GM21367 (cell line): Measurements from ENCODE around the gene ARHGAP26.

Experiments
- ATAC-seq: cut with Tn5 transposase; IDR thresholded peaks from one replicate; pipeline ENCODE4 v1.9.1; 2021; ENCODE audit not compliant: unreplicated experiment

ARHGAP26 gene

DNA sequence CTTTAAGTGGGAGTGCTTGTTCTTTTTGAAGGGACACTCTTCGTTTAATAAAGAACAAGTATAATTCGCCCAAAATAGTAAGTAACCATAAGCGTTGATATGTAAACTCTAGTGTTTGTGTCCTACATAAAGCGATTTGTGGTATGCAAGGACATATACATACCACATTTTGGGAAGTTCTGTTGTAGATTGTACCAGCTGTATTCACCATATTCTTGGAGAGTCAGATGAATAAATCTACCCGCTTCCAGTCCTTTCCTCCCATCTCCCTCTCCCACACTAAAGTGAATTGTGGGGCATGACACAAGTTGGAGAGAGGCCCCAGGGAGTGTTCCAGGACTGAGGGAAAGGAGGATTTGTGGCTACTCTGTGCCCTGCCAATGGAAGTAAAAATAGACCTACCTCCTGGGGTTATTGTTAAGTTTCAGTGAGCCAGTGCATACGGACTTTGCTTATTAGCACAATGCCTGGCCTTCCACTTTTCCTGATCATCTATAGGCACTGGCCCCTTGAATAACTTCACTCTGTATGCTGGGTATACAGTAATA, 40.6 kb downstream of the ARHGAP26 start:
- no peak for ATAC-seq

DNA sequence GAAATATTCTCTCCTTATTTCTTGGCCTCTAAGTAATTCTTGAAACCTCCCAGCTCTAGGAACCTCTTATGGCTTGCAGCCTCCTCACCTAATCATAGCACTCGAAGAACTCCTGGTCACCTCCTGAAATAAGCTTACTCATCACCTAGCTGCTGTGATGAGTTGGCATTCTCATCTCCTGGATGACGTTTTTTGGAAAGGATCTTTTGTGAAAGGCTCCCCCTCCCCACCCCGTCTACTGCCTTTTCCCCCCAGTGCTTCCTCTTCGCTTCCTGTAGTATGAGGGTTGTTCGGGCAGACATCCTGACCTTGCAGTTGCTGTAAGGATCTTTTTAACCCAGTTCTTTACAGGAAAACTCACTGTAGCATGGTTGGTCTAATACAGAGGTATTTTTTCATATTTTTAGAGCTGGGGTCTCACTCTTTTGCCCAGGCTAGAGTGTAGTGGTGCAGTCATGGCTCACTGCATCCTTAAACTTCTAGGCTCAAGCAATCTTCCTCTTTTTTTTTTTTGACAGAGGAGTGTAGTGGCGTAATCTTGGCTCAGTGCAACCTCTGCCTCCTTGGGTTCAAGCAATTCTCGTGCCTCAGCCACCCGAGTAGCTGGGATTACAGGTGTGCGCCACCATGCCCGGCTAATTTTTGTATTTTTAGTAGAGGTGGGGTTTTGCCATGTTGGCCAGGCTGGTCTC, 41.8 kb downstream of the ARHGAP26 start:
- no peak for ATAC-seq

DNA sequence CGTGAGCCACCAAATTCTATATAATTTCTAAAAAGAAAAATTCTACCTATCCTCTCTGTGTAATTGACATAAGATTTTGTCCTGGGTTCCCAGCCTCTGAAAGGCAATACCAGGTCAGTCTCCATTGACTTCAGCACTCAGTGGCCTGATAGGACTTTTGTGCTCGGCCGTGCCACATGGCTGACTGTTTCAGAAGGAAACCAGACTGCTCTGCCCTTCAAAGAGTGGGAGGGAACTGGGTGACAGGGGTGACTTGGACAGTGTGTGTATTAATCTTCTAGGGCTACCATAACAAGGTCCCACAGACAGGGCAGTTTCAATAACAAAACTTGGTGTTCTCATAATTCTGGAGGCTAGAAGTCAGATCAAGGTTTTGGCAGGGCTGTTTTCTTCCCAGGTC, 43.0 kb downstream of the ARHGAP26 start:
- no peak for ATAC-seq

DNA sequence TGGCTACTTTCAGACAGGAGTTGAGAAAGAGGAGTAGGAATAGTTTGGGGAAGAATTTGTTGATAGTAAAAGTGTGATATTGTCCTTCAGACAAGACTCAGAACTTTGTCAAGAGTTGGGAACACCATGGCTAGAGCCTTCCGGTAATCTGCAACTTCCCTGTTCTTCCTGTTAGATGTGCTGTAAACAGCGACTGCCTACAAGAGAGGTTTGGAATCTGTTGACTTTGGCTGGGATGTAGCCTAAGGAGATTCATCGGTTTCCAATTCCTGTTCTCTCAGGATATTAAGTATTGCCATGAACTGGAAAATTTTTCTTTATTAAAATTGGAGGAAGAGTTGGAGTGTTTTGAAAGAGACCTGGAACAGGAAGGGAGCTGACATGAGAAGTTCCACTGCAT, 43.9 kb downstream of the ARHGAP26 start:
- ATAC-seq, result no peak

DNA sequence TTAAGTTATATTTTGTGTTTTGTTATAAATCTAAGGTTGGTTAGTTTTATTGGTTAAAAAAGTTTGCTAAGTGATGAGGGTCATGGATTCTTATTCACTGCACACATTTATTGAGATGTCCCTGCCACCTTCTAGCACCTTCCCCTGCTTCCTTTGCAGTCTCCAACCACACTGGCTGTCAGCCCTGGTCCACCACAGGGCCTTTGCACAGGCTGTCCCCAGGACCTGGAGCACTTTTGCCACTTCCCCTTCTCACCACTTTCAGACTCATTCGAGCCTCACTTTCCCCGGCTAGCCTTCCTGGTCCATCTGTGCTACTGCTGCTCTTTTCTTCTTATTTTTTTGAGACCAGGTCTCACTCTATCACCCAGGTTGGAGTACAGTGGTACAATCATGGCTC, 45.3 kb downstream of the ARHGAP26 start:
- ATAC-seq, result no peak

DNA sequence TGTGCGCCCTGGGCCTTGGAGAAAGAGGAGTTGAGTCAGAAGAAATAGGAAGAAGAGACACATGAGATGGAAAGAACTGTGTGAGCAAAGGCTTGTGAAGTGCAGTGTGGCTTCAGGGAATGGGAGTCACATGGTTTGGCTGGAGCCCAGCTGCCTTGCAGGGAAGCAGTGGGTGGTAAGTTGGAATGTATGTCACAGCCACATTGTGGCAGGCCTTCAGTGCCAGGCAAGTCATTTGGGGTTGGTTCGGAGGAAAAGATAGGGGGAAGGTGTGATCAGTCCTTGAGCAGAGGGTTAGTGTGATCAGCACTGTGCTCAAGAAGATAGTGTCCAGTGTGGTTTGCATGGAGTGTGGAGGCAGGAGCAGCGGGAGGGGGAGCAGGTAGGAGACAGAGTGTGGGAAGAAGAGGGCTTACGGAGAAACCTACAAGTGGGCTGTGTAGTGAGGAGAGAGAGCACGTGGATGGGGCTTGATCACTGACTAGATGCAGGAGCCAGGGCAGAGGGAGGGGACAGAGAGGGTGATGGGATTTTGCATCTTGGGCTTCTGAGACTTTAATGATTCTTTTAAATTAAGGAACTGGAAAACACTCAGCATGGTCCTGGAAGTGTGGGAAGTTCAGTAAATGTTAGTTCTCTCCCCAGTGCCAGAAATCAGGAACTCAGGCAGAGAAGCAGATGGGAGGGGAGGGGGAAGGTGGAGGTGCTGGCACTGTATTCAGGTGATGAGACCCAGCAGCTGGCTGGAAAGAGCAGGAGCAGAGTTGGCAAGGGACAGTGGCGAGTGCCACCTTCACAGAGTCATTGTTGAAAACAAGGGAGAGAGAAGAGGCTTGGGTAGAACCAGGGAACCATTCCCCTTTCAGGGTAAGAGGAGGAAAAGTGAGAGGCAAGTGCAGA, 46.6 kb downstream of the ARHGAP26 start:
- ATAC-seq, result no peak

DNA sequence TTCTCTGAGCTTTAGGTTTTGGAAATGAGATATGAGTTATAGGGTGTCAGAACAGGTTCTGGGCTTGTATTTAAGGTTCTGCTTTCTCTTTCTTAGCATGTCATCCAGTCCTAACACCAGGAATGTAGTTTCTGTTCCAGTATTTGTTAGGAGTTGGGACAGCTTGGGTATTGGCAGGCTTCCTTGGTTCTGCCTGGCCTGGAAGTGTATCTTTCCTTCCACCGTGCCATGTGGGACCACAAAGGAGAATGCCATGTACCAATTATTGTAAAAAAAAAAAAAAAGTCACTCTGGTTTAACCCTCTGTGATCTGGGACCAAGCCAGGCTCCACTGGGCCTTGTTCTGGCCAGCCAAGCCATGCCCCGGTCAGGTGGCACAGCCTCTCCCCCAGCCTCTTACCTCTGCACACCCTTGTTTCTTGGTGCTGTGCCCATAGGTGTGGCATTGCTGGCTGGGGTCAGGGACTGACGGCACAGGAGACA, 47.8 kb downstream of the ARHGAP26 start:
- no peak for ATAC-seq

DNA sequence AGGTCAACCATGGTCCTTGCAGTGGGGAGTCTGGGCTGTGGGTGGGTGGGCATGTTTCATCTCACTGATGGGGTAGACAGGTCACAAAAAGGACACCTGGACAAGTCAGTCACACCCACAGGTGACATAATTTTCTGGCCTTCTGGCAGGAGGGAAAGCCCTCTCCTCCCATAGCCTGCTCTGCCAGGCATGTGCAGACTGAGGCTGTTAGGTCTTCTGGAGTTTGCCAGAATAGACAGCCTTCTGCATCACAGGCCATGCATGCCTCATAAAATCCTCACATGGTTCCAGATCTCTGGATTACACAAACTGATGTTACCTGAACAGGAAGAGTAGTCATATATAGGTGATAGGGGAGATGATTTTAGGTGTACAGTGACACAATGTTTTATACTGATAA, 49.1 kb downstream of the ARHGAP26 start:
- ATAC-seq, result no peak

DNA sequence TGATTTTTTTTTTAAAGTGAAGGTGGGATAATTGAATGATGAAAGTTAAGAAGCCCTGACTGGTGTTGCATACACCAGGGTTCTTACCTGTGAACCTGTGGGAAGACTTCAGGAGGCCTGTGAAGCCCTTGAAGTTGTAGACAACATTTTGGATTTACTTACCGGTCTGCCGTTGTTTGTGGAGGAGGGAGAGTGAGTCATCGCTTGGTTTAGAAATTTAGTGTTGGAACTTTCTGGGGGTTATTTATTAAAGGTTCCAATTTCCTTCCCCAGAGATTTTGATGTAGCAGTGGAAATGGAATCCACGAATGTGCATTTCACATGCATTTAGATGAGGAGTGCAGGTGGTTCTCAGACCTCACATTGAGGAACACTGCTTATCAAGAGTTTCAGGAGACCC, 49.6 kb downstream of the ARHGAP26 start:
- no peak for ATAC-seq

DNA sequence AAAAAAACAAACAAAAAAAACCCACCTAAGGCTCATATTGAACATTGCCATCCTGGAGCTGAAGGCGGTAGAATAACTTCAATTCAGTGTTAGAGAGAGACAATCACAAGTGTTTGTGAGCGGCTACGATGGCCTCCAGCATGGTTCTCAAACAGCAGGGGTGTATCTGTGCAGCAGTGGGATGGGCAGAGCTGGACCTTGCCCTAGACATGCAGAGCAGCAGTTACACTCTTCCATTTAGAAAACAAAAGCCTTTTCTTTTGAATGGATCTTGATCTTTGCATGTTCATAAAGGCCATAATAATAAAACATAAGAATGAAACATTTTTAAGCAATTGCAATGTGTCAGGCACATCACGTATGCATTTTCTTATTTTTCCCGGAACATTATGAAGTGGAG, 50.3 kb downstream of the ARHGAP26 start:
- no peak for ATAC-seq

DNA sequence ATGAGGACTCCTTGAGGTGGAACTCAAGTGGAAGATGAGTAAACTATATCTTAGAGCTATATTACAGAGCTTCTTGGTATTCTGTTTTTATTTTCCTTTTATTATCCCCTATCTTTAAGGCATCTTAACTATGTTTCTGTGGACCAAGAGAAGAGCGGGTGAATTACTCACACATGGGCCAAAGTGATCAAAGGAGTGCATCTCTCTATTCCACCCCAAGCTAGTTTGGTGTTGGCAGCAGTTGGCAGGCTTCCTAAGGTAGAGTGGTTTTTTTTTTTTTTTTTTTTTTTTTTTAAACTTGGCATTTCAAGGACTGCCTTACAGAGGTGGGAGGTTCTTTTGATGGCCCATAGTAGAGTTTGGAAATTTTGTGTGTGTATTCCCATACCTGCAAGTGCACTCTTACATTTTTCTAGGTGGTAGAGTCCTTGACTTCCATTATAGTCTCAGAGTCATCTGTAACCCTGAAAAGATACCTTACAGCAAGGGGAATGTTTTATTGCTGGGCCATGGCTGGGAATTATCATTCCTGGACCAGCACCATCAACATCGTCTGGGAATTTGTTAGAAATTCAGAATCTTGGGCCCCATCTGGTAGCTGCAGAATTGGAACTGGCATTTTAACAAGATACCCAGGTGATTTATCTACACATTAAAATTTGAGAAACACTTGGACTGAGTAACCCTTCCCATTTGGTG, 51.0 kb downstream of the ARHGAP26 start:
- ATAC-seq, result no peak

DNA sequence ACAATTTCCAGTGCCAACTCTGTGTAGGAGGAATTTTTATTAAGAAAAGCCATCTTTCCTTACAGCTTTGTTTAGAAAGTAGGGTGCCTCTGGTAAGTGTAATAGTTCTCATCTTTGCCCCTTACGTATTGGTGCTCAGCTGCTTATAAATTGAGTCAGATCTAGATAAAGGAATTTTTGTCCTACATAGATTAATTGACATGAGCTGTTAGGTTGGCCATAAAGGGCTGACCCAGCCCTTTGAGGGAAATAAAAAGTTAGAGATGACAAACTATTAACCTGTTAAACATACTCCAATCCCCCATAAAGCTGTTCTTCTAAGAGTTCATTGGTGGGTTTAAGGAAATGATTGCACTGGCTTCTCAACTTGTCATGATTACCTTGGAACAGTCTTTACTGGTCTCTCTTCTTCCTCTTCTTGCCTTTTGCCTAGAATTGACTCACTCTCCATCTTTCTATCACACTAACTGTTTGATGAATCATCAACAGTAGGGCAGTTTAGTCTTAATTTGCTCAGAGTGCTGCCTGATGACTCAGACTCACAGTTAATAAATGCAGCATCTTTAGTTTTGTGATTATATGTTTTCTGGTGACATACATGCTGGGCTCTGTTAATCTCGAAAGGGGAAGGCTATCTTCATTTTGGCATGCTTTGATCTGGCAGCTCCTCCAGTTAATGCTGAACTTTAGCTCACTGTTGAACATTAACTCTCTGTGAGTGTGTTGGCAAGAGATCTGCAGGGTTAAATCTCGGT, 51.7 kb downstream of the ARHGAP26 start:
- ATAC-seq, result no peak

DNA sequence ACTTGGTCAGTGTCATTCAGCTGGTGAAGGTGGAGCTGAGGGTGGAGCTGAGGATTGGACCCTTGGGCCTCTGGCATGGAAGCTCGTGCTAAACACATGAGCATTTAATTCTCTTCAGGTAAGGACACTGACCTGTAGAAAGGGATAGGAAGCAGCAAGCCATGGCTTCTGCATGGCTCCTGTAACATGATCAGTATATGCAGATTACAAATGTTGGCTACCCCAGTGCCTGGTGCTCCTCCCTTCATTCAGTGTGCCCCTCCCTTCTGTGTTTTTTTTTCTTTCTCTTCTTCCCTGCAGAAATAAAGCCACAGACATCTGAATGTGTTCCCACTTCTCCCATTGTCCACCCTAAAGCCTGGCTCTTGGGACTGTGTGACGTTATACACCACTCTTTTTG, 52.9 kb downstream of the ARHGAP26 start:
- ATAC-seq, result no peak

DNA sequence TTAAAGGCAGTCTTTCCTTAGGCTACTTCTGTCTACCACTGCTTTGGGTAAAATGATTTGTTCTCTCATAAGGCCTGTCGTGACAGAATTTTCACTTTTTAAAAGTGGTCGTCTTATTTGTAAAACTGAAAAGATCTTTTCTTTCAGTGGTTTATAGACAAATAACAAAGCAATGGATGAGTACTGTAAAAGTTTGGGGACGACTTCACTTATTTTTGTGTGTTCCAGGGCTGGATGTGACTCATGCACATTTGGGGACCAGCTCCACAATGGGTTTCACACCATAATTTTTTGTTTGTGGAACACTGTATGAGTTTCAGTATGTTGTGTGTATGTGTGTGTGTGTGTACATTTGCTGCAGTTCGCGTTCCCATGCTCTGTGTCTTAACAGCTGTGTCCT, 53.6 kb downstream of the ARHGAP26 start:
- no peak for ATAC-seq

DNA sequence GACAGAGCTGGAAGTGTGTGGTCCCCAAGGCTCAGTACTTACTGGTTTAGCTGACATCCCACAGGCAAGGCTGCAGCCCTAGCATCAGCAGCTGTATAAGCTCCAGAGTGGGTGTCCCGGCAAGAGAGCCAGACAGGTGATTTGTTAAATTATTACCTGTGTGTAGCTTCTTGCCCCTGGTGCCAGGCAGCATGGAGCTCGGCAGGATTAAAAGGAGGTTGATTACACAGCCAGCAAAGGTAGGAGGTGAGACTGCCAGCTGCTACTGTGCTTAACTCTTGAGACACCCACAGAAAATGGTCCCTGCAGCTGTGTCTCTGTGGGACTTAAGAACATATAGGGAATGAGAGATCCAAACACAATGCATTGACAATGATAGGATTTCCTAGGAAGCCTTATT, 54.2 kb downstream of the ARHGAP26 start:
- ATAC-seq, result no peak

DNA sequence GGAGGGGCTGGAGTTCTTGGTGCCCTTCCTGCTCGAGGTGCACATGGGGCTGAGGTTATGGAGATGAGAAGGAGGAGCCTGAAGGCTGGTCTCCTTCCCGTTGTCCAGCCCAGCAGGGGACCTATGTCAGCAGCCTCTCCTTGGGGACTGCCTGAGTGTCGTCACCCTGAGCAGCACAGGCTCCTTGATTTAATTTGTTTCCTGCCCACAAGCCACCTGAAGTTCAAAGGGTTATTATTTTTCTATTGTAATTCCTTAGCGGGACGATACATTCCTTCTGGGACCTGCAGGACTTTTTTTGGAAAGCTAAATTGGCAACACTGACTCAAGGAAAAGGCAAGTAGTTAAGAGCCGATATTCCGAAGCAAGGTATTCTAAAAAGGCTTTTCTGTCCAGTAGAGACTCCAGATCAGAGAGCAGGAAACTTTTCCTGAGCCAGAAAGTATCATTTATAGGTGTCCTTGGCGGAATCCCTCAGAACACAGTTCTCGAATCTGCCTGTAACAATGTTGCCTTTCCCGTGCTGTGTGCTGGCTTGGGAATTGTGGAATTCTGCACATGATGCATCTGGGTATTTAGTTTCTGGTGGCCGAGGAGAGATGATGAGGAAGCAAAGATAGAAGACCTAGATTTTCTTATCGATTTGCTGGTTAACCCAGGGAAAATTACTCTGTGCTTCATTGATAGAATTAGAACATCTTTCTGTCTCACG, 55.4 kb downstream of the ARHGAP26 start:
- ATAC-seq, result no peak

DNA sequence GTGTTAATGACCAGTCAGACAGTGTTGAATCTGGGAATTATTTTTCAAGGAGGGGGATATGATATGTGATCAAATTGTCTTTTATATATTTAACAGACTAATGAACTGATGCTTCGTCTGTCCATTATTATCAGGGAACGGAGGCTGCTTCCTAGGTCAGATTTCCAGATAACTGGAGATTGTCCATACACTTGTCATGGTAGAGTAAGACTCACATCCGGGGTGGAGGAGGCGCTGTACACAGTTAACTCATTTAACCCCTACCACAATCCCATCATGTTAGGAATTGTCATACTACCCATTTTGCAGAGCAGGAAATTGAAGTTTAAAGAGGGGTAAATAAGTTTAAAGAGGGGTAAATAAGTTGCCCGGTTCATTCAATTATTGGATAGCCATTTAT, 55.9 kb downstream of the ARHGAP26 start:
- no peak for ATAC-seq

DNA sequence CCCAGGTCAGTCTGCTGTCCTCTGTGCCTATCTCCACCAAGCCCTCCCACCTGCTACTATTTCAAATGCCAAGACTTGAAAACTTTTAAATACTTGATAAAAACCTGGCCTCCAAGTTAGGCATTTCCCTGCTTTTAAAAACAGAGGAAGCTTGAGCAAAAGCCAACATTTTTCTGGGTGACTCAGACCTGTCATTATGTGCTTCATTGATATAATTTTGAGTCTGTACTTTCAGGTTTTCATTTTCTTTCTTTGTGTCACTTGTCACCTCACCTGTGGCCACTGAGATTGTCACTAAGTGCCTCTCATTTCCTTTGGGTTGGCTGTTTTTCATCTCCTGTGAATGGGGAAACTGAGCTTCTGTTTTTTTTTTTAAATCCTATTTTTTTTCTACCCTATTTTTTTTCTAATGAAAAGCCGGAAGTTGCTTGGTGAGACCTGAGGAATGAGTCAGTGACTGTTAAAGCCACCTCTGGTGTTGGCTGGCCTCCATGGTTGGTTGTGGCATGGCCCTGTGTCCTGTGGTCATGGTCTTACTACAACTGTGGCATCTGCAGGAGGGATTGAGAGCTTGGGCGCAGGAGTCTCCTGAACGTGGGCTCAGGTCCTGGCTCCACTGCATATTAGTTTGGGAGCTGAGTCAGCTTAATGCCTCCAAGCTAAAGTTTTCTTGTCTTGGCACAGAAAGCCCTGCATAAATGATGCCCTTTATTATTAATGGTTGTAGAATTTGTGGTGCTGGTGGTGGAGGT, 56.7 kb downstream of the ARHGAP26 start:
- ATAC-seq, result peak; percentile 42

DNA sequence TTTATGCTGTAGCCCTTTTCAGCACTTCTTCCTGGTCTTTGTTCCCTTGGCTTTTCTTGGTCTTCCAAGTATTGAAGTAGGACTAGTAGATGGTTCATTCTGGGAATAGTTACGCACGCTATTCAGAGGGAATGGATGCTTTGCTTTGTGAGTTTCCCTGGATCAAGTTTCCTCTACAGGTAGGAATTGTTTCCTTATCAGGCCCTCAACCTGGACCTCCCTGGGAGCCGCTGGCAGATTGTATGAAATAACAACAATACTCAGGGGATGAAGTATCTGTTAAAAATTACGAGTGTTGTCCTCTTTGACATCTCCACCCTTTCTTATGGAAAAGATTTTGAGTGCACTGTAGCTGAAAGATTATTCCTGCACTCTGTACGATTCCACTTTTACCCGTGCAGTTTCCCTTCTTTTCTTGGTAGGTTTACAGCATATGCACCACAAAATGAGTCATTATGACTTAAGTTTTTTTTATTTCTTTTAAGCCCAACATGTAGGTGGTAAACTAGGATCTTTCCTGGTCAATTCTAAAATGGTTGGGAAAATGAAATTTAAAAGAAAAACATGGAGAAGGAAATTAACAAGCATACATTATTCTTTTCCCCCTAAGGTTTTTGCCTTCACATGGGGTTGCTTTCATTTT, 57.9 kb downstream of the ARHGAP26 start:
- no peak for ATAC-seq
